OCI-LY7 (cell line): ENCODE measurements around the gene GSK3B. TPM values are rescaled to one million over a fixed set of nuclear protein-coding genes. Genes with fewer than 3 reads are reported as not detected.

Experiments used
- BruUV-seq: library from RNA; stranded (reverse); fragments of 400-500 nt; replicated peaks from 2 replicates; lab custom pipeline; 2021; lab: Mats Ljungman, UMichigan
- CTCF ChIA-PET: fragments of 300-600 bp; sonication (Branson Sonifier 250); formaldehyde crosslinking; loops from one replicate; lab custom pipeline; 2022; ENCODE audit warnings: antibody characterized with exemption; ENCODE audit not compliant: unreplicated experiment; lab: Charles Lee
- POLR2A ChIA-PET: fragments of 300-600 bp; sonication (Branson Sonifier 250); formaldehyde crosslinking; loops from one replicate; lab custom pipeline; 2022; ENCODE audit warnings: antibody characterized with exemption; lab: Charles Lee
- DNase-seq: peaks from one replicate; pipeline ENCODE4 v3.0.0-alpha.2; 2015; ENCODE audit warnings: low spot score
- H2AFZ ChIP-seq: fragments of 200-600 bp; sonication (generic), shearing (Covaris generic); 2 replicates; pipeline ENCODE4 v1.6.1; 2014; ENCODE audit warnings: mild to moderate bottlenecking, antibody characterized with exemption, low read length, moderate library complexity
- H3K27ac ChIP-seq: fragments of 200-600 bp; sonication (generic); 2 replicates; pipeline ENCODE4 v1.5.1; 2014; ENCODE audit warnings: mixed run types, low read depth, mild to moderate bottlenecking, moderate library complexity, low read length, inconsistent platforms; ENCODE audit not compliant: poor library complexity, severe bottlenecking
- H3K36me3 ChIP-seq: fragments of 200-600 bp; sonication (generic); 2 replicates; pipeline ENCODE4 v1.6.1; 2014; ENCODE audit warnings: mild to moderate bottlenecking, antibody characterized with exemption, low read length, moderate library complexity, mixed read lengths; ENCODE audit not compliant: insufficient read depth
- H3K4me1 ChIP-seq: fragments of 200-600 bp; sonication (generic); 2 replicates; pipeline ENCODE4 v1.5.1; 2014; ENCODE audit warnings: mild to moderate bottlenecking, low read length; ENCODE audit not compliant: insufficient read depth, poor library complexity, severe bottlenecking
- H3K4me2 ChIP-seq: fragments of 200-600 bp; sonication (generic); 2 replicates; pipeline ENCODE4 v1.6.1; 2014; ENCODE audit warnings: mild to moderate bottlenecking, low read length
- H3K4me3 ChIP-seq: fragments of 200-600 bp; sonication (generic); 2 replicates; pipeline ENCODE4 v1.5.1; 2014; ENCODE audit warnings: mild to moderate bottlenecking, low read depth, low read length; ENCODE audit not compliant: poor library complexity, severe bottlenecking
- H3K79me2 ChIP-seq: fragments of 200-600 bp; sonication (generic); 2 replicates; pipeline ENCODE4 v1.6.1; 2016; ENCODE audit warnings: low read depth, mild to moderate bottlenecking, low read length, moderate library complexity, mixed read lengths; ENCODE audit not compliant: insufficient read depth
- H3K9me2 ChIP-seq: fragments of 200-600 bp; sonication (generic); 2 replicates; pipeline ENCODE4 v1.6.1; 2016; ENCODE audit warnings: mild to moderate bottlenecking, low read length, mixed read lengths; ENCODE audit not compliant: insufficient read depth
- H3K9me3 ChIP-seq: fragments of 200-600 bp; sonication (generic); 2 replicates; pipeline ENCODE4 v1.6.1; 2014; ENCODE audit warnings: mild to moderate bottlenecking, mixed run types, low read length, mixed read lengths
- H4K20me1 ChIP-seq: fragments of 200-600 bp; sonication (generic); 2 replicates; pipeline ENCODE4 v1.6.1; 2014; ENCODE audit warnings: mild to moderate bottlenecking, antibody characterized with exemption, low read length, moderate library complexity, mixed read lengths; ENCODE audit not compliant: insufficient read depth
- EZH2phosphoT487 ChIP-seq: fragments of 200-600 bp; sonication (generic); IDR thresholded peaks from 2 replicates; pipeline ENCODE4 v1.6.1; 2018; ENCODE audit warnings: low read depth, borderline replicate concordance, mild to moderate bottlenecking, mixed run types, antibody characterized with exemption, low read length, moderate library complexity, mixed read lengths
- intact Hi-C: fragments of 100-400 bp; cut with micrococcal nuclease; formaldehyde crosslinking; loops from one replicate; pipeline ENCODE4 v1.10.0; 2022; ENCODE audit not compliant: unreplicated experiment
- total RNA-seq, 2 experiments: library from RNA; depleted of rRNA in 1 of 2; stranded (reverse); fragments of >200 nt in 1 of 2; shearing (Covaris generic) in 1 of 2; gene quantifications; 2 replicates each; pipeline ENCODE4 v1.2.3, GENCODE V29; 2014 to 2022
- TF ChIP-seq, protein P1 (sequence below): fragments of 200-600 bp; sonication (generic); conservative IDR thresholded peaks from 2 replicates; pipeline ENCODE4 v1.5.1; 2014; ENCODE audit warnings: mild to moderate bottlenecking, antibody characterized with exemption, low read length, moderate library complexity, mixed read lengths

Gene GSK3B
- total RNA-seq, 2 experiments from 2014 or later, result 26.6 to 40.9 TPM

- peaks cover 66% of the 10 kb centered on the region for H3K79me2 ChIP-seq
- H3K9me3 ChIP-seq, result no peaks in the 10 kb centered on the region
- H3K9me2 ChIP-seq, result no peaks in the 10 kb centered on the region
- CTCF ChIA-PET, result no interaction called here
- H3K4me1 ChIP-seq, result peaks cover 5% of the 10 kb centered on the region
- H3K4me2 ChIP-seq, result no peak overlapping the region
- H4K20me1 ChIP-seq, result peaks cover 10% of the 10 kb centered on the region
- POLR2A ChIA-PET, result interaction anchor here (0.7 kb wide), 2 partner anchors 162 to 370 kb away, joined by 3 read pairs; no protein-coding TSS in a partner anchor
- H3K36me3 ChIP-seq, result no peaks in the 10 kb centered on the region; the same call in 1 of the 2 replicates
- no peak overlapping the region for H3K4me3 ChIP-seq
- TF ChIP-seq, protein P1, sequence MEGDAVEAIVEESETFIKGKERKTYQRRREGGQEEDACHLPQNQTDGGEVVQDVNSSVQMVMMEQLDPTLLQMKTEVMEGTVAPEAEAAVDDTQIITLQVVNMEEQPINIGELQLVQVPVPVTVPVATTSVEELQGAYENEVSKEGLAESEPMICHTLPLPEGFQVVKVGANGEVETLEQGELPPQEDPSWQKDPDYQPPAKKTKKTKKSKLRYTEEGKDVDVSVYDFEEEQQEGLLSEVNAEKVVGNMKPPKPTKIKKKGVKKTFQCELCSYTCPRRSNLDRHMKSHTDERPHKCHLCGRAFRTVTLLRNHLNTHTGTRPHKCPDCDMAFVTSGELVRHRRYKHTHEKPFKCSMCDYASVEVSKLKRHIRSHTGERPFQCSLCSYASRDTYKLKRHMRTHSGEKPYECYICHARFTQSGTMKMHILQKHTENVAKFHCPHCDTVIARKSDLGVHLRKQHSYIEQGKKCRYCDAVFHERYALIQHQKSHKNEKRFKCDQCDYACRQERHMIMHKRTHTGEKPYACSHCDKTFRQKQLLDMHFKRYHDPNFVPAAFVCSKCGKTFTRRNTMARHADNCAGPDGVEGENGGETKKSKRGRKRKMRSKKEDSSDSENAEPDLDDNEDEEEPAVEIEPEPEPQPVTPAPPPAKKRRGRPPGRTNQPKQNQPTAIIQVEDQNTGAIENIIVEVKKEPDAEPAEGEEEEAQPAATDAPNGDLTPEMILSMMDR, result no peak
- no peak for TF ChIP-seq EZH2phosphoT487
- DNase-seq, result no peak
- BruUV-seq, result no TSS peak
- no peak overlapping the region for H3K27ac ChIP-seq
- no peak overlapping the region for H2AFZ ChIP-seq
- intact Hi-C loops, result no loop called here
These were observed 71.5 kb downstream of the GSK3B start for GRCh38 chr3:120022729-120023128.

- H3K4me3 ChIP-seq, result no peak overlapping the region
- intact Hi-C loops, result no loop called here
- H3K9me2 ChIP-seq, result no peaks in the 10 kb centered on the region
- H3K4me2 ChIP-seq, result no peak overlapping the region
- H3K27ac ChIP-seq, result no peak overlapping the region
- POLR2A ChIA-PET, result interaction anchor here (1.0 kb wide), 1 partner anchor 10 kb away, joined by 3 read pairs; no protein-coding TSS in a partner anchor
- H3K9me3 ChIP-seq, result no peaks in the 10 kb centered on the region
- no peak for DNase-seq
- CTCF ChIA-PET, result no interaction called here
- H3K4me1 ChIP-seq, result peaks cover 5% of the 10 kb centered on the region
- no peaks in the 10 kb centered on the region; the same call in 1 of the 2 replicates for H3K36me3 ChIP-seq
- no peak overlapping the region for H2AFZ ChIP-seq
- TF ChIP-seq EZH2phosphoT487, result no peak
- TF ChIP-seq, protein P1, result no peak
- BruUV-seq, result no TSS peak
- H4K20me1 ChIP-seq, result peaks cover 10% of the 10 kb centered on the region
- H3K79me2 ChIP-seq, result peaks cover 75% of the 10 kb centered on the region
These were observed 72.7 kb downstream of the GSK3B start for GRCh38 chr3:120021523-120021922.

GRCh38 chr3:120018299-120018698, 75.9 kb downstream of the GSK3B start:
- CTCF ChIA-PET, result no interaction called here
- intact Hi-C loops, result no loop called here
- BruUV-seq, result no TSS peak
- POLR2A ChIA-PET, result no interaction called here
- TF ChIP-seq EZH2phosphoT487, result no peak
- TF ChIP-seq, protein P1, result no peak
- Histone ChIP-seq H3K79me2 (peaks cover 76% of the 10 kb centered on the region), H3K4me2 (no peak overlapping the region), H3K9me3 (no peaks in the 10 kb centered on the region), H3K4me3 (no peak overlapping the region), H3K36me3 (no peaks in the 10 kb centered on the region; the same call in 1 of the 2 replicates), H3K9me2 (no peaks in the 10 kb centered on the region), H2AFZ (no peak overlapping the region), H4K20me1 (peaks cover 25% of the 10 kb centered on the region), H3K4me1 (peaks cover 5% of the 10 kb centered on the region), H3K27ac (no peak overlapping the region)
- DNase-seq, result no peak
